Activated CD4-positive, alpha-beta T cell treated with anti-CD3 and anti-CD28 coated beads, Interleukin-2, amount 50 U/mL, for 16 hours (primary cell): ENCODE measurements around the gene GFAP.

Source experiments
- DNase-seq: peaks from one replicate; pipeline ENCODE4 v3.0.0-alpha.2; 2020

Gene GFAP

GRCh38 chr17:44898768-44899073 lies 16.6 kb downstream of the GFAP start:
- peak; percentile 36 for DNase-seq

GRCh38 chr17:44894642-44895041 lies 20.7 kb downstream of the GFAP start:
- no peak for DNase-seq

GRCh38 chr17:44892250-44892649 lies 23.1 kb downstream of the GFAP start:
- DNase-seq, result no peak

GRCh38 chr17:44889003-44889402 lies 26.3 kb downstream of the GFAP start:
- DNase-seq, result no peak

- DNase-seq, result peak; percentile 37
These were observed 27.0 kb downstream of the GFAP start for GRCh38 chr17:44887971-44888954.

GRCh38 chr17:44887016-44887415 lies 28.3 kb downstream of the GFAP start:
- DNase-seq, result no peak

- no peak for DNase-seq
These were observed 30.4 kb downstream of the GFAP start for GRCh38 chr17:44884941-44885340.

- no peak for DNase-seq
These were observed 34.2 kb downstream of the GFAP start for GRCh38 chr17:44881145-44881544.

- DNase-seq, result no peak
These were observed 35.2 kb downstream of the GFAP start for GRCh38 chr17:44880062-44880461.

GRCh38 chr17:44879376-44879775 lies 35.9 kb downstream of the GFAP start:
- DNase-seq, result no peak

- DNase-seq, result peak; percentile 23
These were observed 36.6 kb downstream of the GFAP start for GRCh38 chr17:44878627-44879221.

- no peak for DNase-seq
These were observed 38.2 kb downstream of the GFAP start for GRCh38 chr17:44877121-44877520.

- no peak for DNase-seq
These were observed 39.5 kb downstream of the GFAP start for GRCh38 chr17:44875761-44876160.

GRCh38 chr17:44872131-44872768 lies 43.0 kb downstream of the GFAP start:
- no peak for DNase-seq

GRCh38 chr17:44871556-44871955 lies 43.7 kb downstream of the GFAP start:
- DNase-seq, result no peak

GRCh38 chr17:44867841-44868240 lies 47.5 kb downstream of the GFAP start:
- no peak for DNase-seq

GRCh38 chr17:44865931-44866330 lies 49.4 kb downstream of the GFAP start:
- no peak for DNase-seq

GRCh38 chr17:44865231-44865660 lies 50.1 kb downstream of the GFAP start:
- DNase-seq, result peak; percentile 72

- DNase-seq, result no peak
These were observed 50.5 kb downstream of the GFAP start for GRCh38 chr17:44864831-44865230.

- DNase-seq, result no peak
These were observed 52.0 kb downstream of the GFAP start for GRCh38 chr17:44863061-44863918.

GRCh38 chr17:44862278-44862914 lies 52.9 kb downstream of the GFAP start:
- DNase-seq, result no peak

GRCh38 chr17:44859701-44860100 lies 55.6 kb downstream of the GFAP start:
- DNase-seq, result no peak
